HCT116 (cell line): ENCODE results near the gene HCN2. TPM values are rescaled to one million over a fixed set of nuclear protein-coding genes. Genes with fewer than 3 reads are reported as not detected.

ENCODE experiments used
- ATAC-seq: fragments of 200-7000 bp; cut with Tn5 transposase; 2 replicates; pipeline ENCODE4 v1.9.1; 2020; ENCODE audit warnings: mild to moderate bottlenecking, moderate library complexity
- BruUV-seq: library from RNA; stranded (reverse); fragments of 400-500 nt; replicated peaks from 2 replicates; lab custom pipeline; 2021; lab: Mats Ljungman, UMichigan
- CTCF ChIA-PET: fragments of 300-600 bp; sonication (Branson Sonifier 250); formaldehyde crosslinking; loops from one replicate; lab custom pipeline; 2021; ENCODE audit warnings: antibody characterized with exemption; lab: Charles Lee
- POLR2A ChIA-PET: fragments of 300-600, 350-600 bp; sonication (Branson Sonifier 250); formaldehyde crosslinking; loops from one replicate; lab custom pipeline; 2021; ENCODE audit warnings: antibody characterized with exemption; lab: Charles Lee
- RAD21 ChIA-PET, 2 experiments: fragments of 300-600 bp; sonication (Branson Sonifier 250); formaldehyde crosslinking; loops; one replicate each; lab custom pipeline; 2023; ENCODE audit warnings: low total read pairs in 2 of 2; ENCODE audit not compliant: uncharacterized antibody in 2 of 2, unreplicated experiment in 2 of 2, low non-redundant PET in 1 of 2; lab: Charles Lee
- DNase-seq: peaks from one replicate; pipeline ENCODE4 v3.0.0-alpha.2; 2010; ENCODE audit warnings: low read depth, low spot score
- H2AFZ ChIP-seq: fragments of 200-600 bp; shearing (Covaris generic), sonication (generic); 2 replicates; pipeline ENCODE4 v1.6.1; 2017; ENCODE audit warnings: low read depth, mixed run types, mixed read lengths, antibody characterized with exemption, low read length; ENCODE audit not compliant: poor library complexity, severe bottlenecking
- H3K27ac ChIP-seq: 2 replicates; pipeline ENCODE4 v1.5.1; 2012; ENCODE audit warnings: low read depth, low read length
- H3K27me3 ChIP-seq: fragments of 200-600 bp; sonication (generic); 2 replicates; pipeline ENCODE4 v1.6.1; 2016; ENCODE audit warnings: mixed run types, low read length, mixed read lengths; ENCODE audit not compliant: insufficient read depth
- H3K36me3 ChIP-seq, 2 experiments: fragments of 200-500 bp in 1 of 2; fragments of 200-600 bp in 1 of 2; sonication (Bioruptor generic) in 1 of 2; sonication (generic) in 1 of 2; 2 replicates each; pipeline versions ENCODE4 v1.5.1 to v1.6.1; 2014 to 2016; ENCODE audit warnings: low read length in 2 of 2, inconsistent platforms in 1 of 2, mixed read lengths in 1 of 2, mixed run types in 1 of 2; ENCODE audit not compliant: insufficient read depth in 2 of 2, control insufficient read depth in 1 of 2
- H3K4me1 ChIP-seq, 2 experiments: fragments of 200-600 bp in 1 of 2; sonication (generic) in 1 of 2; 2 replicates each; pipeline versions ENCODE4 v1.5.1 to v1.6.1; 2012 to 2017; ENCODE audit warnings: low read length in 2 of 2, inconsistent platforms in 1 of 2, mild to moderate bottlenecking in 1 of 2, mixed read lengths in 1 of 2, mixed run types in 1 of 2, moderate library complexity in 1 of 2; ENCODE audit not compliant: insufficient read depth in 2 of 2, control insufficient read depth in 1 of 2
- H3K4me2 ChIP-seq: fragments of 200-600 bp; sonication (generic); 2 replicates; pipeline ENCODE4 v1.6.1; 2017; ENCODE audit warnings: mixed run types, low read length, mixed read lengths
- H3K4me3 ChIP-seq, 2 experiments: fragments of 200-600 bp in 1 of 2; sonication (generic) in 1 of 2; replicated peaks in 1 of 2; 2 replicates each; pipeline ENCODE4 v1.5.1; 2011 to 2016; ENCODE audit warnings: low read length in 2 of 2, control low read depth in 1 of 2, low read depth in 1 of 2, mild to moderate bottlenecking in 1 of 2, mixed read lengths in 1 of 2, mixed run types in 1 of 2
- H3K79me2 ChIP-seq: fragments of 200-600 bp; sonication (generic); 2 replicates; pipeline ENCODE4 v1.6.1; 2017; ENCODE audit warnings: mild to moderate bottlenecking, mixed run types, low read length, moderate library complexity, mixed read lengths; ENCODE audit not compliant: insufficient read depth
- H3K9ac ChIP-seq: fragments of 200-600 bp; sonication (generic); 2 replicates; pipeline ENCODE4 v1.6.1; 2016; ENCODE audit warnings: low read length, mixed read lengths
- H3K9me2 ChIP-seq: fragments of 200-600 bp; sonication (generic), shearing (Covaris generic); 2 replicates; pipeline ENCODE4 v1.6.1; 2017; ENCODE audit warnings: mixed run types, mild to moderate bottlenecking, moderate library complexity; ENCODE audit not compliant: insufficient read depth
- H3K9me3 ChIP-seq, 2 experiments: fragments of 200-500 bp in 1 of 2; fragments of 200-600 bp in 1 of 2; sonication (Bioruptor generic) in 1 of 2; sonication (generic) in 1 of 2; 2 replicates each; pipeline ENCODE4 v1.6.1; 2014 to 2017; ENCODE audit warnings: low read length in 2 of 2, mixed read lengths in 2 of 2, inconsistent platforms in 1 of 2, low read depth in 1 of 2, mild to moderate bottlenecking in 1 of 2, mixed run types in 1 of 2, moderate library complexity in 1 of 2; ENCODE audit not compliant: control insufficient read depth in 1 of 2, insufficient read depth in 1 of 2
- H4K20me1 ChIP-seq: fragments of 200-600 bp; sonication (generic), shearing (Covaris generic); 2 replicates; pipeline ENCODE4 v1.6.1; 2017; ENCODE audit warnings: mixed run types, mild to moderate bottlenecking, moderate library complexity; ENCODE audit not compliant: insufficient read depth
- ATF3 ChIP-seq: IDR thresholded peaks from 2 replicates; pipeline ENCODE4 v1.6.1; 2012
- CBX3 ChIP-seq: IDR thresholded peaks from 2 replicates; pipeline ENCODE4 v1.6.1; 2012; ENCODE audit warnings: low read depth
- CEBPB ChIP-seq: IDR thresholded peaks from 2 replicates; pipeline ENCODE4 v1.6.1; 2012; ENCODE audit warnings: low read depth
- EZH2phosphoT487 ChIP-seq: fragments of 200-600 bp; IDR thresholded peaks from 2 replicates; pipeline ENCODE4 v1.6.1; 2018; ENCODE audit warnings: antibody characterized with exemption, borderline replicate concordance
- POLR2A ChIP-seq: IDR thresholded peaks from 2 replicates; pipeline ENCODE4 v1.7.0; 2011; ENCODE audit warnings: borderline replicate concordance; ENCODE audit not compliant: insufficient read depth, insufficient read length; ENCODE audit errors: extremely low read depth
- POLR2AphosphoS5 ChIP-seq: IDR thresholded peaks from 2 replicates; pipeline ENCODE4 v1.6.1; 2011; ENCODE audit warnings: mild to moderate bottlenecking, low read depth, low read length, moderate library complexity
- RAD21 ChIP-seq: IDR thresholded peaks from 2 replicates; pipeline ENCODE4 v1.6.1; 2012; ENCODE audit warnings: low read depth, mild to moderate bottlenecking
- TCF7L2 ChIP-seq: IDR thresholded peaks from 2 replicates; pipeline ENCODE4 v1.7.0; 2011; ENCODE audit warnings: borderline replicate concordance, inconsistent platforms; ENCODE audit not compliant: insufficient read depth, insufficient read length; ENCODE audit errors: extremely low read depth
- YY1 ChIP-seq: IDR thresholded peaks from 2 replicates; pipeline ENCODE4 v1.6.1; 2011; ENCODE audit warnings: low read length, low read depth, moderate library complexity, mild to moderate bottlenecking; ENCODE audit not compliant: insufficient replicate concordance; ENCODE audit errors: extremely low read depth
- ZFX ChIP-seq: fragments of 450-650 bp; IDR thresholded peaks from 2 replicates; pipeline ENCODE4 v1.6.1; 2017
- ZNF274 ChIP-seq: fragments of 200-500 bp; sonication (Bioruptor generic); IDR thresholded peaks from 2 replicates; pipeline ENCODE4 v1.6.1; 2014; ENCODE audit warnings: mild to moderate bottlenecking, low read depth, low read length, inconsistent platforms
- intact Hi-C: fragments of 100-400 bp; cut with micrococcal nuclease; formaldehyde crosslinking; loops from 2 replicates; pipeline ENCODE4 v1.10.0; 2022
- total RNA-seq: library from RNA; stranded (reverse); gene quantifications from one replicate; pipeline ENCODE4 v1.2.1, GENCODE V29; 2021; ENCODE audit not compliant: unreplicated experiment
- TF ChIP-seq, protein P1 (sequence below), 3 experiments: fragments of 200-600 bp in 1 of 3; sonication (generic) in 1 of 3; IDR thresholded peaks in 2 of 3; conservative IDR thresholded peaks in 1 of 3; 2 replicates each; pipeline ENCODE4 v1.5.1; 2012 to 2017; ENCODE audit warnings: low read depth in 2 of 3, low read length in 2 of 3, antibody characterized with exemption in 1 of 3, borderline replicate concordance in 1 of 3, control low read depth in 1 of 3, mild to moderate bottlenecking in 1 of 3, mixed read lengths in 1 of 3, mixed run types in 1 of 3, moderate library complexity in 1 of 3; ENCODE audit not compliant: insufficient read depth in 1 of 3
- TF ChIP-seq, protein P2 (sequence below): IDR thresholded peaks from 2 replicates; pipeline ENCODE4 v1.6.1; 2012

The HCN2 gene
- total RNA-seq, 1 experiment from 2014 or later = 2.4 TPM

GRCh38 chr19:580274-580835 is 9.3 kb upstream of the HCN2 start:
- no peak overlapping the region for H3K27ac ChIP-seq
- H3K36me3 ChIP-seq = peaks cover 19 to 43% of the 10 kb centered on the region in 2 experiments
- TF ChIP-seq, protein P1, sequence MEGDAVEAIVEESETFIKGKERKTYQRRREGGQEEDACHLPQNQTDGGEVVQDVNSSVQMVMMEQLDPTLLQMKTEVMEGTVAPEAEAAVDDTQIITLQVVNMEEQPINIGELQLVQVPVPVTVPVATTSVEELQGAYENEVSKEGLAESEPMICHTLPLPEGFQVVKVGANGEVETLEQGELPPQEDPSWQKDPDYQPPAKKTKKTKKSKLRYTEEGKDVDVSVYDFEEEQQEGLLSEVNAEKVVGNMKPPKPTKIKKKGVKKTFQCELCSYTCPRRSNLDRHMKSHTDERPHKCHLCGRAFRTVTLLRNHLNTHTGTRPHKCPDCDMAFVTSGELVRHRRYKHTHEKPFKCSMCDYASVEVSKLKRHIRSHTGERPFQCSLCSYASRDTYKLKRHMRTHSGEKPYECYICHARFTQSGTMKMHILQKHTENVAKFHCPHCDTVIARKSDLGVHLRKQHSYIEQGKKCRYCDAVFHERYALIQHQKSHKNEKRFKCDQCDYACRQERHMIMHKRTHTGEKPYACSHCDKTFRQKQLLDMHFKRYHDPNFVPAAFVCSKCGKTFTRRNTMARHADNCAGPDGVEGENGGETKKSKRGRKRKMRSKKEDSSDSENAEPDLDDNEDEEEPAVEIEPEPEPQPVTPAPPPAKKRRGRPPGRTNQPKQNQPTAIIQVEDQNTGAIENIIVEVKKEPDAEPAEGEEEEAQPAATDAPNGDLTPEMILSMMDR (IDR thresholded peaks at IDR 0.05 in 2 of 3, conservative IDR thresholded peaks at IDR 0.05 in 1 of 3; ENCODE audit: borderline replicate concordance in 1 of 3, insufficient read depth in 1 of 3, low read depth in 2 of 3, low read length in 2 of 3) = no peak
- no peak for TF ChIP-seq ATF3
- no peak for TF ChIP-seq ZFX
- TF ChIP-seq RAD21 = no peak
- TF ChIP-seq, protein P2, sequence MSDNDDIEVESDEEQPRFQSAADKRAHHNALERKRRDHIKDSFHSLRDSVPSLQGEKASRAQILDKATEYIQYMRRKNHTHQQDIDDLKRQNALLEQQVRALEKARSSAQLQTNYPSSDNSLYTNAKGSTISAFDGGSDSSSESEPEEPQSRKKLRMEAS = no peak
- TF ChIP-seq CBX3 = no peak
- TF ChIP-seq EZH2phosphoT487 = no peak
- no peak for TF ChIP-seq ZNF274
- no peak for TF ChIP-seq YY1
- TF ChIP-seq CEBPB = no peak
- no peak for TF ChIP-seq POLR2A
- no peak for TF ChIP-seq POLR2AphosphoS5
- TF ChIP-seq TCF7L2 = no peak
- no peaks in the 10 kb centered on the region for H3K27me3 ChIP-seq
- peaks cover 56% of the 10 kb centered on the region for H3K79me2 ChIP-seq
- no peak overlapping the region for H3K9ac ChIP-seq
- H3K4me3 ChIP-seq = no peak overlapping the region
- ChIA-PET CTCF (no interaction called here), POLR2A (no interaction called here), RAD21 (no interaction called here)
- intact Hi-C loops = no loop called here
- H4K20me1 ChIP-seq = no peaks in the 10 kb centered on the region
- no peak overlapping the region for H2AFZ ChIP-seq
- H3K9me3 ChIP-seq = no peaks in the 10 kb centered on the region
- H3K4me2 ChIP-seq = no peak overlapping the region
- H3K9me2 ChIP-seq = no peaks in the 10 kb centered on the region
- no TSS peak for BruUV-seq
- H3K4me1 ChIP-seq = peaks cover 0 to 2% of the 10 kb centered on the region in 2 experiments; a peak in 2 of 4 replicates
- DNase-seq (no peak), ATAC-seq (no peak)
